ENCODE data around the gene UBE2O. TPM values are rescaled to one million over a fixed set of nuclear protein-coding genes. Genes with fewer than 3 reads are reported as not detected.

Gene UBE2O
- total RNA-seq, 1 donor from 2014 or later = 20.9 TPM

DNA sequence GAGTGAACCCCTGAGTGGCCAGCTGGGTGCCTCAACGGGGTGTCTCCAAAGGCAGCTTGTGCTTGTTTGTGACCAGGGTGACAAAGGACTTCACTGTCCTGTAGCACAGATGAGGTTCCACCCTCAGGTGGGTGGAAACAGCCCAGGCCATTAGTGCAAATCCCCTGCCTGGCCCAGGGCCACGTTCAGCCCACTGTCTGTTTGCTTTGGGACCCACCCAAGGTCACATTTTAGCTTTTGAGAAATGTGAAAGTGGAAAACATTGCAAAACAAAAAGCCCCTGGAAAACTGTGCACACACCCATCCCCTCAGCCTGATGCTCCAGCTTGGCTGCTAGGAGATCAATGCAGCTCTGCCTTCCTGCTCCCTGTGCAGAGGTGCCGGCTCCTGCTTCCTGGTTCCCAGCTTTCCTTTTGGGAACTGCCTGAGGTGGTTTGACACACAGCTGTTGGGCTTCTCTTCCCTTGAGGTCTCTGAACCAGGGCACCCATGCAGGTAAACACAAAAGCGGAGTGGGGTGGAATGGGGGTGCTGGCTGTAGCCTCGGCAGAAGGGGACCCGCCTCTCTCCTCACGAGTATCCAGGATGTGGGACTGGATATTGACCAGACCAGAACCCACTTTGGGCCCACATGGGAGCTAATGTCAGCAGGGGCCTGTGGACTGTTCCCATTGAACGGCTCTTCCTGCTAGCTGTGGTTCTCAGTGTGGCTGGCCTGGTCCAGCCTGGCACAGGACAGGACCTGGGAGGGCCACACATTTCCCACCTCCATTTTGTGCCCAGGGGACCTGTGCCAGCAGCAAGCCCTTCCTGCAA, 76.4 kb downstream of the UBE2O start:
- peaks cover 0 to 5% (median 2%) of the 10 kb centered on the region in 3 donors for H3K27me3 ChIP-seq (ENCODE audit: control insufficient read depth in 3 of 3, insufficient read depth in 3 of 3, low read length in 3 of 3)
- no peaks in the 10 kb centered on the region for H3K36me3 ChIP-seq (ENCODE audit: control insufficient read depth in 3 of 3, insufficient read depth in 3 of 3, low read length in 3 of 3)
- H3K9me3 ChIP-seq (ENCODE audit: control insufficient read depth in 3 of 3, low read length in 3 of 3) = no peaks in the 10 kb centered on the region
- no peak overlapping the region for H3K27ac ChIP-seq (ENCODE audit: low read depth, low read length)
- no peak overlapping the region for H3K4me3 ChIP-seq (ENCODE audit: low read length in 3 of 3)
- H3K9ac ChIP-seq (ENCODE audit: low read depth in 1 of 3, low read length in 3 of 3) = no peak overlapping the region
- H3K4me1 ChIP-seq (ENCODE audit: control insufficient read depth in 3 of 3, insufficient read depth in 3 of 3, low read length in 3 of 3) = peaks cover 0 to 3% (median under 1%) of the 10 kb centered on the region in 3 donors

DNA sequence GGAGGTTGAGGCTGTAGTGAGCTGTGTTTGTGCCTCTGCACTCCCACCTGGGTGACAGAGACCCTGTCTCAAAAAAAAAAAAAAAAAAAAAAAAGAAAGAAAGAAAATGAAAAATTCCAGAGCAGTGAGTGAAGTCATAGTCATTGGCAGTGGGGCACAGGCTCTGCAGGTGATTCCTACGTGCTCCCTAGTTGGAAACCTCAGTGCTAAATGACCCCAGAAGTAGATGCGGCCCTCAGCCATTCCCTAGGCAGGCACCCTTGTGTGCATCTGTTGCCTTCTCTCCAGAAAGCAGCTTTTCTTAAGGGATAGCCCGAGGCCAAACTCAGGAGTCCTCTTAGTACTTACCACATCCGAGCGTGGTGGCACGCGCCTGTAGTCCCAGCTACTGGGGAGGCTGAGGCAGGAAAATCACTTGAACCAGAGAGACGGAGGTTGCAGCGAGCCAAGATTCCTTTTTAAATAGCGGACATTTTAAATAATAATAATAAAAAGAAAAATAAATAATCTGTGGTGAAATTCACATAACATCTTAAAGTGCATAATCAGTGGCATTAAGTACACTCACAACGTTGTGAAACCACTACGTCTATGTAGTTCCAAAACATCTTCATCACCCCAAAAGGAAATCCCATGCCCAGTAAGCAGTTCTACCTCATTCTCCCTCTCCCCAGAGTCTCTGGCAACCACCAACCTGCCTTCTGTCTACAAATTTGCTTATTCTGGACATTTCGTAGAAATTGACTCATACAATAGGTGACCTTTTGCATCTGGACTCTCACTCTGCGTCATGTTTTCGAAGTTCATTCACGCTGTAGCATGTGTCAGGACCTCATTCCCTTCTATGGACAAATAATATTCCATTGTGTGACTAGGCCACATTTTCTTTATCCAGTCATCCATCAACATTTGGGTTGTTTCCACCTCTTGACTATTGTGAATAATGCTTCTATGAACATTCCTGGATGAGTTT, 81.0 kb downstream of the UBE2O start:
- H3K36me3 ChIP-seq (ENCODE audit: control insufficient read depth in 3 of 3, insufficient read depth in 3 of 3, low read length in 3 of 3) = no peaks in the 10 kb centered on the region

DNA sequence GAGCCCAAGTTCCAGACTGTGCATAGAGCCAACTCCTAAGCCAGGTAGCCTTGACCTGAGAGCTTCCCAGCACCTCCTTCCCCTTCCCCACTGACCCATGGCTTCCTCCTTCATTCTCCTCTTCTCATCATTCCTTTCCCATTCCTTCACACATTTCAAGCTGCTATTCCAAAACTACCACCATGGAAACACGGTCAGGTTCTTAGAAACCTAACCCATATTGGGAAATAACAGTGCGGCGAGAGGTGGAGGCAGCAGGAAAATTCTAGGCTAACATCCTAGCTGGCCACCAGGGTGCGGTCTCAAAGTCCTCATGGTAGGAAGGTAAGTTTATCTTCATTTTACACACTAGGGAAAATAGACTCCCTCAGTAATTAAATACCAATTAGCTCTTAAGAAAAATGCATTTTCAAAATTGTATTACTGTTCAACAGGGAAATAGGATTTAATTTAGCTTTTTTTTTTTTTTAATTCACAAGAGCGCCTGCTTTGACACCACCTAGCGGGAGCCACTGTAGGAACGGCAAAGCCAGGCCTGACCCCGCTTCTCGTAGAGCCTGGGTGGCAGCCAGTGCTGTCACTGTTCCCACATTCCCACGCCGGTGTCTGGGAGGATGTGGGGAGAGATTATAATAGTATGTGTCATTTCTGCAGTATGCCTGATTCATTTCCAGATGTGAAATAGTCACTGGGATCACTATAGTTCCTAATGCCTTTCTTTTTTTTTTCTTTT, 82.5 kb downstream of the UBE2O start:
- no peaks in the 10 kb centered on the region for H3K36me3 ChIP-seq (ENCODE audit: control insufficient read depth in 3 of 3, insufficient read depth in 3 of 3, low read length in 3 of 3)
- peak overlapping the region in 1 of 3 donors; percentile 25 for H3K9ac ChIP-seq (ENCODE audit: low read depth in 1 of 3, low read length in 3 of 3)
- no peak overlapping the region for H3K4me3 ChIP-seq (ENCODE audit: low read length in 3 of 3)
- peak overlapping the region; percentile 28 for H3K27ac ChIP-seq (ENCODE audit: low read depth, low read length)
- no peaks in the 10 kb centered on the region for H3K27me3 ChIP-seq (ENCODE audit: control insufficient read depth in 3 of 3, insufficient read depth in 3 of 3, low read length in 3 of 3)
- H3K4me1 ChIP-seq (ENCODE audit: control insufficient read depth in 3 of 3, insufficient read depth in 3 of 3, low read length in 3 of 3) = peaks cover 12 to 19% (median 12%) of the 10 kb centered on the region in 3 donors
- no peaks in the 10 kb centered on the region for H3K9me3 ChIP-seq (ENCODE audit: control insufficient read depth in 3 of 3, low read length in 3 of 3)

More for the DNA sequence above, 81.0 kb downstream of the UBE2O start:
- Histone ChIP-seq H3K4me3 (ENCODE audit: low read length in 3 of 3) (no peak overlapping the region), H3K9me3 (ENCODE audit: control insufficient read depth in 3 of 3, low read length in 3 of 3) (no peaks in the 10 kb centered on the region), H3K27ac (ENCODE audit: low read depth, low read length) (no peak overlapping the region), H3K27me3 (ENCODE audit: control insufficient read depth in 3 of 3, insufficient read depth in 3 of 3, low read length in 3 of 3) (peaks cover 0 to 5% (median 2%) of the 10 kb centered on the region in 3 donors), H3K4me1 (ENCODE audit: control insufficient read depth in 3 of 3, insufficient read depth in 3 of 3, low read length in 3 of 3) (peaks cover 12 to 19% (median 15%) of the 10 kb centered on the region in 3 donors), H3K9ac (ENCODE audit: low read depth in 1 of 3, low read length in 3 of 3) (no peak overlapping the region)

DNA sequence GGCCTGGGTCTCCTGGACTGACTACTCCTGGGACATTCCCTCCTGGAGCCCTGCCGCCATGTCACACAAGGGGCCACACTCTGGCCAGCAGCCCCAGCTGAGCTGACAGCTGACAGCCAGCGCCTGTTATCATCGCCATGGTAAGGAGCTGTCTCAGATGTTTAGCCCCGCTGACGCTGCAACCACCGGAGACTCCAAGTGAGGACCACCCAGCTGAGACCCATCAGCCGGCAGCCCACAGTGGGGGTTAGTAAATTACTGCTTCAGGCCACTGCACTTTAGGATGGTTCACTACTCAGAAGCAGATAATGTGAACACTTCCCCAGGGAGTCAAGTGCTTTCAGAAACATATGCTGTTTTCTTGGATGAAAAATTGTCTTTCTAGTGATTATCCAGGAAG, 83.1 kb downstream of the UBE2O start:
- no peaks in the 10 kb centered on the region for H3K36me3 ChIP-seq (ENCODE audit: control insufficient read depth in 3 of 3, insufficient read depth in 3 of 3, low read length in 3 of 3)
- peaks cover 12 to 19% (median 12%) of the 10 kb centered on the region in 3 donors for H3K4me1 ChIP-seq (ENCODE audit: control insufficient read depth in 3 of 3, insufficient read depth in 3 of 3, low read length in 3 of 3)
- peak overlapping the region; percentile 28 for H3K27ac ChIP-seq (ENCODE audit: low read depth, low read length)
- H3K9me3 ChIP-seq (ENCODE audit: control insufficient read depth in 3 of 3, low read length in 3 of 3) = no peaks in the 10 kb centered on the region
- H3K27me3 ChIP-seq (ENCODE audit: control insufficient read depth in 3 of 3, insufficient read depth in 3 of 3, low read length in 3 of 3) = no peaks in the 10 kb centered on the region
- no peak overlapping the region for H3K4me3 ChIP-seq (ENCODE audit: low read length in 3 of 3)
- peak overlapping the region in 1 of 3 donors; percentile 25 for H3K9ac ChIP-seq (ENCODE audit: low read depth in 1 of 3, low read length in 3 of 3)

DNA sequence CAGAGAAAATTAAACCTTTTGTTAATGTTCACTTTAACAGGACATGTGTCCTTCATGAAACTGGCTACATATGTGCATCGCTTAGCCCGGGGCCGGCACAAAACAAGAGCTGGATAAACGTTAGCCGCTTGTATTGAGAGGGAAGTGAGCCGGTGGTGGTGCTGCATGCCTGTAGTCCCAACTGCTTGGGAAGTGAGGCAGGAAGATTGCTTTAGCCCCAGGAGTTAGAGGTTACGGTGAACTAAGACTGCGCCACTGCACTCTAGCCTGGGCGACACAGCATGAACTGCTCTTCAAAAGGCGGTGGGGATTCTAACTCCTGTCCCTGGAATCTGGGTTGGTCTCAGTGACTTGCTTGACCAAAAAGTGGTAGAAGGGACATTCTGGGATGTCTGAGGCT, 83.6 kb downstream of the UBE2O start:
- Histone ChIP-seq H3K4me1 (ENCODE audit: control insufficient read depth in 3 of 3, insufficient read depth in 3 of 3, low read length in 3 of 3) (peaks cover 12 to 19% (median 12%) of the 10 kb centered on the region in 3 donors), H3K9ac (ENCODE audit: low read depth in 1 of 3, low read length in 3 of 3) (no peak overlapping the region), H3K9me3 (ENCODE audit: control insufficient read depth in 3 of 3, low read length in 3 of 3) (no peaks in the 10 kb centered on the region), H3K36me3 (ENCODE audit: control insufficient read depth in 3 of 3, insufficient read depth in 3 of 3, low read length in 3 of 3) (no peaks in the 10 kb centered on the region), H3K27me3 (ENCODE audit: control insufficient read depth in 3 of 3, insufficient read depth in 3 of 3, low read length in 3 of 3) (no peaks in the 10 kb centered on the region), H3K4me3 (ENCODE audit: low read length in 3 of 3) (no peak overlapping the region), H3K27ac (ENCODE audit: low read depth, low read length) (no peak overlapping the region)

DNA sequence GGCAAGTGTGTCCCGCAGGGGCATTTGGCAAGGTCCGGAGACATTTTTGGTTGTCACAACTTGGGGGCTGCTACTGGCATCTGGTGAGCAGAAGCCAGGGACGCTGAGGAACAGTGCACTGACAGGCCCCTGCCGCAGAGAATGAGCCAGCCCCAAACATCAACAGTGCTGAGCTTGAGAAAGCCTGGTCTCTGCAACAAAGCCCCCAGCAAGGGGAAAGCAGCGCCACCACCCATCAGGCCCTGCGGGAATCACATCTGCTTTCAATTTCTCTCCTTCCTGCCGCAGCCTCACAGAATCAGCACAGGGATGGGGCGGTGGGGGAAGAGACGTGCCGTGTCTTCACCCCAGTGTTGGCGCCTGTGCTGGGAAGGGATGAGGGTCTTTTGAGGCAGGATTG, 84.4 kb downstream of the UBE2O start:
- H3K4me1 ChIP-seq (ENCODE audit: control insufficient read depth in 3 of 3, insufficient read depth in 3 of 3, low read length in 3 of 3) = peaks cover 12 to 19% (median 12%) of the 10 kb centered on the region in 3 donors
- H3K27me3 ChIP-seq (ENCODE audit: control insufficient read depth in 3 of 3, insufficient read depth in 3 of 3, low read length in 3 of 3) = no peaks in the 10 kb centered on the region
- no peak overlapping the region for H3K9ac ChIP-seq (ENCODE audit: low read depth in 1 of 3, low read length in 3 of 3)

GRCh38 chr17:76367642-76368041, 85.3 kb downstream of the UBE2O start:
- Histone ChIP-seq H3K9me3 (ENCODE audit: control insufficient read depth in 3 of 3, low read length in 3 of 3) (no peaks in the 10 kb centered on the region), H3K9ac (ENCODE audit: low read depth in 1 of 3, low read length in 3 of 3) (no peak overlapping the region), H3K36me3 (ENCODE audit: control insufficient read depth in 3 of 3, insufficient read depth in 3 of 3, low read length in 3 of 3) (no peaks in the 10 kb centered on the region), H3K4me3 (ENCODE audit: low read length in 3 of 3) (no peak overlapping the region), H3K27me3 (ENCODE audit: control insufficient read depth in 3 of 3, insufficient read depth in 3 of 3, low read length in 3 of 3) (no peaks in the 10 kb centered on the region), H3K27ac (ENCODE audit: low read depth, low read length) (no peak overlapping the region), H3K4me1 (ENCODE audit: control insufficient read depth in 3 of 3, insufficient read depth in 3 of 3, low read length in 3 of 3) (peaks cover 12 to 19% (median 12%) of the 10 kb centered on the region in 3 donors)

More for the DNA sequence above, 84.4 kb downstream of the UBE2O start:
- no peaks in the 10 kb centered on the region for H3K36me3 ChIP-seq (ENCODE audit: control insufficient read depth in 3 of 3, insufficient read depth in 3 of 3, low read length in 3 of 3)
- no peak overlapping the region for H3K4me3 ChIP-seq (ENCODE audit: low read length in 3 of 3)
- H3K27ac ChIP-seq (ENCODE audit: low read depth, low read length) = no peak overlapping the region
- H3K9me3 ChIP-seq (ENCODE audit: control insufficient read depth in 3 of 3, low read length in 3 of 3) = no peaks in the 10 kb centered on the region

DNA sequence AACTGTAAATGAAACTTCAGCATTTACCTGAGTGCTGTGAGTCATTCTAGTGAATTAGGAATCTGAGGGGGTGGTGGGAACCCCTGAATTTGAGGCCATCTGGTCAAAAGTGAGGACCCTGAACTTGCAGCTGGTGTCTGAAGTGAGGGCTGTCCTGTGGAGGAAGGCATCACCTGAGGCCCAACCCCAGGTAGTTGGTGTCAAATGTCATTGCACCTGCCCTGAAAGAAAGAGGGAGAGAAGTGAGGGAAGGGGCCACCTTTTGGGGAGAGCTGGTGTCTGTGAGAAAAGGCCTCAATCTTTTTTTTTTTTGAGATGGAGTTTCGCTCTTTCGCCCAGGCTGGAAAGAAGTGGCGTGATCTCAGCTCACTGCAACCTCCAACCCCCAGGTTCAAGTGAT, 86.7 kb downstream of the UBE2O start:
- Histone ChIP-seq H3K9me3 (ENCODE audit: control insufficient read depth in 3 of 3, low read length in 3 of 3) (no peaks in the 10 kb centered on the region), H3K4me1 (ENCODE audit: control insufficient read depth in 3 of 3, insufficient read depth in 3 of 3, low read length in 3 of 3) (peaks cover 15 to 19% (median 16%) of the 10 kb centered on the region in 3 donors), H3K27me3 (ENCODE audit: control insufficient read depth in 3 of 3, insufficient read depth in 3 of 3, low read length in 3 of 3) (no peaks in the 10 kb centered on the region), H3K27ac (ENCODE audit: low read depth, low read length) (no peak overlapping the region), H3K36me3 (ENCODE audit: control insufficient read depth in 3 of 3, insufficient read depth in 3 of 3, low read length in 3 of 3) (no peaks in the 10 kb centered on the region), H3K9ac (ENCODE audit: low read depth in 1 of 3, low read length in 3 of 3) (no peak overlapping the region), H3K4me3 (ENCODE audit: low read length in 3 of 3) (no peak overlapping the region)

DNA sequence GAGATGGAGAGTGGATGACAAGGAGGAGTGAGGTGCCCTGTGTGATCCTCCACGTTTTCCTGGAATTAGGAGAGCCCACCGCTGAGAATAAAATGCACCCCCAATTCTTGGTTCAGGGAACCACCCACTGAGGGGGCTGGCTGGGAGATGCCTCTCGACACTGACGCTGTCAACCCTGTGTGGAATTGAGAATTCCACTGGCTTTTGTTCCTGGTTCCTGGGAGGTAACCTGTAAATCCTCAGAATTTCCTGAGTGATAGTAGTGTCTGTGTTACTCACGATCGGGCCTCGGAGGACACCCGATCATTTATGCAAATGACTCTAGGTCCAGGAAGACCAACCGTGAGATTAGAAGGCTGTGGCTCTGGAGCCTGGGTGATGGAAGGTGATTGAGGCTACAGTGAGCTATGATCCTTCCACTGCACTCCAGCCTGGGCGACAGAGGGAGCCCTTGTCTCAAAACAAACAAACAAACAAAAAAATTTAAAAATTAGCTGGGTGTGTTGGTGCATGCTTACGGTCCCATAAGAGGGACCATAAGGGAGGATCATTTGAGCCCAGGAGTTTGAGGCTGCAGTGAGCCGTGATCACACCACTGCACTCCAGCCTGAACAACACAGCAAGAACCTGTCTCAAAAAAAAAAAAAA, 87.6 kb downstream of the UBE2O start:
- Histone ChIP-seq H3K36me3 (ENCODE audit: control insufficient read depth in 3 of 3, insufficient read depth in 3 of 3, low read length in 3 of 3) (no peaks in the 10 kb centered on the region), H3K27ac (ENCODE audit: low read depth, low read length) (no peak overlapping the region), H3K9ac (ENCODE audit: low read depth in 1 of 3, low read length in 3 of 3) (no peak overlapping the region), H3K27me3 (ENCODE audit: control insufficient read depth in 3 of 3, insufficient read depth in 3 of 3, low read length in 3 of 3) (no peaks in the 10 kb centered on the region), H3K9me3 (ENCODE audit: control insufficient read depth in 3 of 3, low read length in 3 of 3) (no peaks in the 10 kb centered on the region), H3K4me3 (ENCODE audit: low read length in 3 of 3) (no peak overlapping the region), H3K4me1 (ENCODE audit: control insufficient read depth in 3 of 3, insufficient read depth in 3 of 3, low read length in 3 of 3) (peaks cover 8 to 11% (median 10%) of the 10 kb centered on the region in 3 donors)

Data from skeletal muscle tissue (tissue), 4 donors.